HL-60/S4 treated with retinoic acid at 250 ng/mL for 4 days and 3 days (cell line): ENCODE measurements around the gene RAD18.

ENCODE experiments used
- in situ Hi-C: fragments of 300-500 bp; cut with MboI; formaldehyde crosslinking; loops from 2 replicates; pipeline ENCODE4 v1.7.0; 2022; ENCODE audit warnings: low sequenced_read_pairs

The RAD18 gene

DNA sequence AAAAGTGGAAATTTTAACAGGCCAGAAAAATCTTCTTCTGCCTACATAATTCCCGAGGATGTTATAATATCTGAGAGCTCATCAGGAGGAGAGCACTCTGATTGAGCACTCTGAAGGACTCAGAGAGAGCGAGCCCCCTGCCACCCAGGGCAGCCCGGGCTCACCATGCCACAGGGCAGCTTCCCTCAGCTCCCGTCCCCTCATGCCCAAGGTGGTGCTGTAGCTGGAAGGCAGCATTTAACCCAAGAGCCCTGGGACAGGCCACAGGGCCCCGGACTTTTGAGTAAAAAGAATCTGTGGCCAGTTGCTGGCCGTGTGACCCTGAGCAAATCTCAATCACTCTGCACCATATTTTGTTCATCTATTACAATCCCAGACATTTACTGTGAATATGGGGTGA lies 23.5 kb upstream of the RAD18 start:
- in situ Hi-C loops, result no loop called here

GRCh38 chr3:8985876-8986275 lies 22.6 kb upstream of the RAD18 start:
- in situ Hi-C loops, result no loop called here

- in situ Hi-C loops, result no loop called here
Observed at GRCh38 chr3:8985411-8985831, 22.1 kb upstream of the RAD18 start.

- in situ Hi-C loops, result no loop called here
Observed at GRCh38 chr3:8984526-8984925, 21.3 kb upstream of the RAD18 start.

DNA sequence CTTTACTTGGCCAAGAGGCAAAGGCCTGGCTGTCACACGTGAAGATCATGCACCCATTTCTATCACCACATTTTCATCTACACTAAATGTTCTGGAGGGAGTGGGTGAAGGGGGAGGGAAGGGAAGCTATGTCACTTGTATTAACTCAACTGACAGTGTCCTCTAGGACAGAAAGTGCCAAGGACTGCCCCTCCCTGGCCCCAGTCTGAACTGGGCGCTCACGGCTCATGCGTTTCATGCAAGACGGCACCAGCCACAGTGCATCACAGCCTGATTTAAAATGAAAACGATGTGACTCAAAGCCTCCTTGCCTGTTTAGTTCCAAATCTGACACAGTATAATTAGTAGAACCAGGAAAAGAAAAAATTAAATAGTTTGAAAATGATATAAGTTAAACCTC lies 20.8 kb upstream of the RAD18 start:
- in situ Hi-C loops, result no loop called here

GRCh38 chr3:8983591-8983990 lies 20.3 kb upstream of the RAD18 start:
- in situ Hi-C loops, result no loop called here

DNA sequence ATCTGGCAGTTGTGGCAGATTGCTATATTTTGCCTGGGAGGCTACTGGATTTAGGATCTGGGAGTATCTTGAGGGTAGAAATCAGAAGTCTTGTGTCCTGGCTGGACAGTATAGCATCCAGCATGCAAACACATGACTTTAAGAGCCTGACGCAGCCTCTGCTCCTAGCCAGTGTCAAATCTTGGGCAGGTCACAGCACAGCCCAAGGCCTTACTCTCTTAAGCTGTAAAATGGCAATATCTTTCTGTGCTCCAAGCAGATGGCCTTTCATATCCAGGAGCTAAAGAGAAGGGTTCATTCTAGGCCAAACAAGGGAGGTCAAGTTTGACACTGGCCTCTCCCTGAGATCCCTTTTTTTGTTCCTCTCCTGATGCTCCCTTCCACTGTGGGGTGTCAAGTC lies 19.8 kb upstream of the RAD18 start:
- in situ Hi-C loops, result no loop called here

- in situ Hi-C loops, result no loop called here
Observed at GRCh38 chr3:8982509-8982908, 19.2 kb upstream of the RAD18 start.

- in situ Hi-C loops, result no loop called here
Observed at GRCh38 chr3:8981700-8982099, 18.4 kb upstream of the RAD18 start.

DNA sequence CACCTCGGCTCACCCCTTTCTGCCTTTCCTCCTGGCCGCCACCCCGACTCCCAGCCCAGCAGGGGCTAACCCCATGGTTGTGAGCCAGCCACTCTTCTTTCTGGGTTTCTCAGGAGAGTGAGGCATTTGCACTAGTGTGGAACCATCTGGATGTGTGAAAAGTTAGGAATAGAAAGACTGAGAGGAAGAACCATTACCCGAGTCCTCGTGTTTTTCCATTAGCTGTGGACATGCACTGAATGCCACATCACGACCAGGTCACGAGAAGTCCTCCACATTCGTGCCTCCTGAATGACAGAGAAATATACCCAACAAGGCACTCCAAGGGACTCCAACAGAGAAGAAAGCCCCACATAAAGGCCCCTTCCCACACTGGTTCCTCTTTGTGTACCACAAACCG lies 18.0 kb upstream of the RAD18 start:
- in situ Hi-C loops, result no loop called here

DNA sequence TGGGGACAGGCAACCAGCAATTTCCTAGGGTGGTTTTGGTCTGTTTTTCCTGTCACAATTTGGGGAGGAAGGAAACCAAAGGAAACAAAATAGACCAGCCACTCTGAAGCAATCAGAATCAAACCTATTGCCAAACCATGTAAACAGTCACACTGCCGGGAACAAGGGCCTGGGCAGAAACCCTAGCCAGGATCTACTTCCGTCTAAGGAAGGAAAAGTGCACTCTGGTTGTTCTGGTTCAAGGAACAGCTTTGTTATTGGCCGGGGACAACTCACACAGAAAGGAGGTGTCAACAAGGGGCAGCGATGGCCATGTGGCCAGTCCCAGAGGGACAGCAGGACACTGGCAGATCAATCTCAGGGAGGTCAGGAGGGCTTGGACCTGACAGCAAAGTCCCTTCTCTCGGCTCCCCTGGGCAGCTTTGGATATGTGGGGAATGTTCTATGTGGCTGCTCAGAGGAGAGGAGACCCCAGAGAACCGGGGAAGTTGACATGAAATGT lies 17.5 kb upstream of the RAD18 start:
- in situ Hi-C loops, result no loop called here

GRCh38 chr3:8979262-8979661 lies 16.0 kb upstream of the RAD18 start:
- in situ Hi-C loops, result loop anchor here (10.0 kb wide), 1 partner anchor 316 kb away; no protein-coding TSS in a partner anchor

DNA sequence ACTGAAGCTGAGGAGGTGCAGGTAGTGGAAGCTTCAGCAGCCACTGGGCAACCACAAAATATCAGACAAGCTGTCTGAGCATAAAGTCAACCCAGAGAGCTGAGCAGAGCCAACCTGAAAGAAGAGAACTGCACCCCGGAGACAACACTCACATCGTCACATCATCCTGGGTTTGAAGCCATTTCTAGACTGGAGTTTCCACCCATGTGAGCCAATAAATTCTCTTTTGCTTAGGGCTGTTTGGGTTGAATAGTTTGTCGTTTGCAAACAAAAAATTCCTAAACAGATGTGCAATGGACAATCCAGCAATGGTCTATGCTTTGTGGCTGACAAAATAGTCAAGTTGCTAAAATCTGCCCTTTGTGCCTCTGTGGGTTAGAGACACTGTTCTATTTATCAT lies 15.3 kb upstream of the RAD18 start:
- in situ Hi-C loops, result loop anchor here (10.0 kb wide), 1 partner anchor 316 kb away; no protein-coding TSS in a partner anchor

DNA sequence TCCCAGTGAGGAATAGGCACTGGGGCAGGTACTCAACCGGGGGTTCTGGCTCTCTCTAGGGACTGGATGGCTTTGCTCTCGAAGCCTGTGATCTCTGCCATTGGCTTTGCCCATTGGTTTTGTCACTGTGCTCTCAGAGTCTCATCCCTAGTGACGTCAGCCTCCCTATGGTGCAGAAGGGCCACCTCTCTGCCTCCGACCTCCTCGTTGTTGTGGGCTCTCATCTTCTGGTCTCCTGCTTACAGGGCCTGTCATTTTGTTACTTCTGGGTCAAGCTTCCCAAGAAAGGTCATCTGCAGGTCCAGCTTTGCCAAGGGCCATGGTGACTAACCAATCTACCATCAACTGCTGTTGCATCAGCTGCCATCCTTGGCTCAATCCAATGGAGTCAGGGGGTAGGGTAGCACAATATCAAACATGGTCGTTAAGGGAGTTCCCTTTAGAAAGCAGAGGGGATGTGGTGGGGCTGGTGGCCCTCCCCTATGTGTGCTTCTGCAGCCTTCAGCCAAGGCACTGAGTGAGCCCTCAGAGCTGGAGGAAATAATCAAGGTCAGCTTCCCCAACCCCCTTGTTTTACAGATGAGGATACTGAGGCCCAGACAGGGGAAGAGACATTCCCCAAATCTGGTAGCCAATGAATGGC lies 13.4 kb upstream of the RAD18 start:
- in situ Hi-C loops, result loop anchor here (10.0 kb wide), 1 partner anchor 318 kb away; no protein-coding TSS in a partner anchor

DNA sequence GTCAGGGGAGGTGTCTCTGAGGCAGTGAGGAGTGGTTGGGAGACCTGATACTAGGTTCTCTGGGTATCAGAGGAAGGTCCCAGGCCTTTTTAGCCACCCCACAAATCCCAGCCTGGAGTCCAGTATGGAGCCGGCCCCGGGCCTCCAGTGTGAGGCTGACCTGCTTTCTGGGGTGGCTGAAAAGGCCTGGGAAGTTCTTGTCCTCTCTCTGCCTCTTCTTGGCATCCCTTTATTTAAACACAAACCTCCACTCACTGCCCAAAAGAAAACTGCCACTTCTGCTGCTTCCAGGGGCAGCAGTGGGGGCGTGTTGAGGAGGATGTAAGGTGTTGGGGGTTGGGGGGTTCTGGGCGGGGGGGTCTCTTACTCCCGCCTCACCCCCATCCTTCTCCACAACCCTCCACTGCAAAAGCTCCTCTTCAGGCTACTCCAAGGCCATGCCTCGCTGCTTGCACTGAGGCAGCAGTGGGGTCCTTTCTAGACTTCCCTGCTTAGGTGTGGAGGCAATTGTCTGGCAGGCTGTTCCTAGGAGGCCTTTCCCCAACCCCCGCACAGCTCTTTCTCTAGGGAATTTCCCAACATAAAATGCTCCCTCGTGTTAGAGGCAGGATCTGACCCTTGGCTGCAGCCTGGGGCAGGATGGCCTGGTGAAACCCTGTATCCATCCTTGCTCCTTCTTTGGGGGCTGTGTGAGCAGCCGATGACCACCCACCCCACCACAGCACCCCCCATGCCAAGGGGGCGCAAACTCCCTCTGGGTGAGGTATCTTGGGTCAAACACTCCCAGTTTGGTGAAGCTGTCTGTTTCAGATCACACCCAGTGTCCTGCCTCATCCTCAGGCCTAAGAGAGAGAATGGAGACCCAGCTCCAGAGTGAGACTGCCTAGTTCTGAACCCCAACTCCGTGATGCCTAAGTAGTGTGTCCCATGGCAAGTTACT lies 12.1 kb upstream of the RAD18 start:
- in situ Hi-C loops, result loop anchor here (10.0 kb wide), 1 partner anchor 319 kb away; no protein-coding TSS in a partner anchor

DNA sequence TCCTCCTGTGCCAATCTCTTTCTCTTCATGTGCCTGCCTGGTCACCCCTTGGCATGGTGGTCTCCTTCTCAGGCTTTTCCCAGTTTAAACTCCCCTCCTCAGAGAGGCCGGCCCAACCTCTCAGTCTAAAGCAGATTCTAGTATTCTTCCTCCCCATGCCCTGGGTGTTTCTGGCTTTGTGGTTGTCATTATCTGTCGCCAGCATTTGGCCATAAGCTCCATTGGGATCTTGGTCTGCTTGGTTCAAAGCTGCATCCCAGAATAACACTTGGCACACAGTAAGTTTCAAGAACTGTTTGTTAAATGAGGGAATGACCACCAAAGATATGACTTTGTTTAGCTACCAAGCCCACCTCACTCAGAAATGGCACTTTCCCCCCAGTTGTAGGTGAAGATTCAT lies 11.2 kb upstream of the RAD18 start:
- in situ Hi-C loops, result loop anchor here (10.0 kb wide), 1 partner anchor 320 kb away; no protein-coding TSS in a partner anchor

GRCh38 chr3:8972639-8973038 lies 9.4 kb upstream of the RAD18 start:
- in situ Hi-C loops, result loop anchor here (10.0 kb wide), 1 partner anchor 322 kb away; no protein-coding TSS in a partner anchor

- in situ Hi-C loops, result loop anchor here (10.0 kb wide), 1 partner anchor 324 kb away; no protein-coding TSS in a partner anchor
Observed at GRCh38 chr3:8970971-8971589, 7.8 kb upstream of the RAD18 start.

GRCh38 chr3:8969241-8969640 lies 6.0 kb upstream of the RAD18 start:
- in situ Hi-C loops, result no loop called here

GRCh38 chr3:8968375-8968882 lies 5.2 kb upstream of the RAD18 start:
- in situ Hi-C loops, result no loop called here

- in situ Hi-C loops, result no loop called here
Observed at GRCh38 chr3:8967553-8967952, 4.3 kb upstream of the RAD18 start.
